Adrenal gland (tissue), 5 donors: Measurements from ENCODE around the gene KIF4A.
"Not testable (repeated sequence)": the region's sequence is repeated elsewhere in the genome, so short reads cannot be mapped to it uniquely, and the experiment has no call there.

ENCODE experiments used
- CTCF ChIP-seq, 6 experiments: fragments of 450-650 bp in 4 of 6; fragments of 200-600 bp in 2 of 6; sonication (generic) in 1 of 6; IDR thresholded peaks; 1 replicate in 5 of 6; 2 replicates in 1 of 6; pipeline versions ENCODE4 v1.5.1 to v1.8.0; 2016 to 2021; ENCODE audit warnings: antibody characterized with exemption in 6 of 6, mild to moderate bottlenecking in 2 of 6, moderate library complexity in 1 of 6
- POLR2A ChIP-seq, 2 donors: fragments of 450-650 bp; IDR thresholded peaks; one replicate each; pipeline ENCODE4 v1.6.1; 2017; ENCODE audit warnings: antibody characterized with exemption in 2 of 2, mild to moderate bottlenecking in 2 of 2, moderate library complexity in 1 of 2
- donor health status: DM: no; HTN: no; CAD: no.

- TF ChIP-seq POLR2A, CTCF (IDR thresholded peaks at IDR 0.05): not testable (repeated sequence)
These were observed 58.9 kb downstream of the KIF4A start for GRCh38 chrX:70348825-70349224.
